Airway epithelial cell (primary cell): ENCODE results near the gene CYBB. TPM values are rescaled to one million over a fixed set of nuclear protein-coding genes. Genes with fewer than 3 reads are reported as not detected.

Source experiments
- total RNA-seq: library from RNA; depleted of rRNA; stranded (reverse); fragments of >200 nt; gene quantifications from 2 replicates; pipeline ENCODE4 v1.2.3, GENCODE V29; 2015

Gene CYBB
- not detected in 2 replicates for total RNA-seq

DNA sequence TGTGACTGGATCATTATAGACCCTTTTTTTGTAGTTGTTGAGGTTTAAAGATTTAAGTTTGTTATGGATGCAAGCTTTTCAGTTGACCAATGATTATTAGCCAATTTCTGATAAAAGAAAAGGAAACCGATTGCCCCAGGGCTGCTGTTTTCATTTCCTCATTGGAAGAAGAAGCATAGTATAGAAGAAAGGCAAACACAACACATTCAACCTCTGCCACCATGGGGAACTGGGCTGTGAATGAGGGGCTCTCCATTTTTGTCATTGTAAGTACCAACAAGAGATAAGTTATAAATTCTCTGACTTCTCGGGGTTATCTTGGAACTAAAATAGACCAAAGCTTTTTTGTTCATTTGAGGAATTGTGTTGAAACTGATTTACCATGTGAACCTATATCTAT lies at the start of gene CYBB:
Gene CYBB (plus strand): TSS at position 203 of the 400 bp plus-strand sequence. CDS start 19 bp downstream, at position 222.

DNA sequence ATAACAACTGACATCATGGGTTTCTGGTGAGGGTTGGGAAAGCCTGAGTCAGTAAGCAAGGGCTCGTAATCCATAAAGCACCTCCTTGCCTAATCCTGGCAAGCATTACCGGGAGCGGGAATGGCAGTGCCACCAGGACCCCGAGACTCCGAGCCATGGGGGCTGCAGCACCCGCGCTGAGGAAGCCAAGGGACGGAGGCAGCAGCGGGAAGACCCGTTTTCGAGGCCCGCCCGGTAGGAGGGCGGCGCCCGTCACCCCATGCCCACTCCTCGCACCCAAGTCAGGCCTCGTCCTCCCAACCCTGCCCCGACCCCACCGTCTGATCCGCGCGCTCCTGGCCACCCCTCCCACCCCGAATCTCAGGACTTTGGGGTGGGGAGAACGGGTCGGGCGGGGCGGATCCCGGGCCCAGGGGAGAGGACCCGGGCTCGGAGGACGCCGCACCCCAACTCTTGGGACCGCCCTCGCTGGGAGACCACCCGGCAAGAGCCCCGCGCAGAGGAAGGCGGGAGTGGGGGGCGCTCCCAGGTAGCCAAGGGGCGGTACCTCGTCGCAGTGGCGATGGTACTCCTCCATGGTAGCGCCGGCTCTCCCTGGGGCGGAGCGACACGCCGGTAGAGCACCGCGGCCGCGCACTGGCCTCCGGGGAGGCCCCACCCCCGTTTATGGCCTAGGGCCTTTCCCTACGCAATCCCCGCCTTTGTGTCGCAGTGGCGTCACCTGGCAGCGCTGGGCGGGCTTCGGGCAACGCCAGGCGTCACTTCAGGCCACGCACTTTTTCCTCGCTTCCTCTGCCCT lies 67.3 kb downstream of the CYBB start, which contains the start of gene DYNLT3:
Gene DYNLT3 (minus strand): TSS at position 638 of the 799 bp plus-strand sequence. CDS start 61 bp downstream, at position 577.

Other genes starting within 250 kb of the CYBB start
- 0.05 and 0.78 TPM in 2 replicates for gene LANCL3, start 208.4 kb upstream of the CYBB start, total RNA-seq
- 0.28 and 0.49 TPM in 2 replicates for gene XK, start 94.3 kb upstream of the CYBB start, total RNA-seq
- gene DYNLT3, start 67.5 kb downstream of the CYBB start, total RNA-seq: 34.5 and 44.4 TPM in 2 replicates
- gene SYTL5, start 226.5 kb downstream of the CYBB start, total RNA-seq: 2.7 and 3.4 TPM in 2 replicates